Ectodermal cell (in vitro differentiated cells): ENCODE results near the gene PDK2.

Experiments
- H3K27ac ChIP-seq: 2 replicates; pipeline ENCODE4 v1.7.0; 2013; ENCODE audit warnings: mild to moderate bottlenecking, low read depth, low read length; ENCODE audit not compliant: insufficient read depth, poor library complexity, severe bottlenecking
- H3K27me3 ChIP-seq: 2 replicates; pipeline ENCODE4 v1.7.0; 2013; ENCODE audit warnings: mild to moderate bottlenecking, low read length; ENCODE audit not compliant: insufficient read depth, control insufficient read depth, poor library complexity, severe bottlenecking
- H3K36me3 ChIP-seq: one replicate; pipeline ENCODE4 v1.7.0; 2013; ENCODE audit warnings: low read length; ENCODE audit not compliant: control insufficient read depth, insufficient read depth
- H3K4me1 ChIP-seq: one replicate; pipeline ENCODE4 v1.7.0; 2013; ENCODE audit warnings: low read length; ENCODE audit not compliant: control insufficient read depth, insufficient read depth
- H3K4me3 ChIP-seq: 2 replicates; pipeline ENCODE4 v1.7.0; 2013; ENCODE audit warnings: low read depth, low read length, control low read depth; ENCODE audit not compliant: insufficient read depth
- H3K9me3 ChIP-seq: 2 replicates; pipeline ENCODE4 v1.7.0; 2013; ENCODE audit warnings: mild to moderate bottlenecking, low read length, moderate library complexity; ENCODE audit not compliant: control insufficient read depth
- WGBS, 2 experiments: methylation state at CpG; one replicate each; pipeline ENCODE4 v1.1.7; 2013; ENCODE audit warnings: missing lambda C conversion rate in 2 of 2; 5-methylcytosine and 5-hydroxymethylcytosine counted together

The PDK2 gene

GRCh38 chr17:50076591-50077235 lies 18.4 kb upstream of the PDK2 start:
- WGBS, 2 experiments, result 64 to 69% methylated on average over 39 of the region's 39 CpGs
- no peak overlapping the region for H3K27ac ChIP-seq
- no peak overlapping the region for H3K4me3 ChIP-seq
- H3K9me3 ChIP-seq, result no peaks in the 10 kb centered on the region
- H3K27me3 ChIP-seq, result peaks cover 14% of the 10 kb centered on the region
- no peaks in the 10 kb centered on the region for H3K36me3 ChIP-seq
- H3K4me1 ChIP-seq, result peaks cover 5% of the 10 kb centered on the region

DNA sequence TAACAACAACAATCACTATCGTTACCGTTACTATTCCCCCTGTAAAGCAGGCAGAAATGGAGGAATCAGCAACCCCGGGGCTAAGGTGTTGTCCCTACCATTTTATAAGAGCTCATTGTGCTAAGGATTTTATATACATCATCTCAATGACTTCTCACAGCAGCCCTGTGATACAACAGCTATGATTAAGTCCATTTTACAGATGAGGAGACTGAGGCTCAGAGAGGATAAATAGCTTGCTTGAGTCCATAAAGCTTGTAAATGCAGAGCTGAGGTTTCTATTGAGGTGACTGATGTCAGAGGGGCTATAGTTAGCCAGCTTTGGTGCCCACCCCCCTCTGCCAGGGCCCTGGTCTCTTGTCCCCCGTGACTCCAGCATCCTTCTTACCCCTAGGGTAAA lies 16.7 kb upstream of the PDK2 start:
- 92 to 93% methylated on average over 4 of the region's 4 CpGs for WGBS, 2 experiments
- H3K4me3 ChIP-seq, result no peak overlapping the region
- H3K4me1 ChIP-seq, result peaks cover 5% of the 10 kb centered on the region
- H3K36me3 ChIP-seq, result no peaks in the 10 kb centered on the region
- no peak overlapping the region for H3K27ac ChIP-seq
- no peaks in the 10 kb centered on the region for H3K9me3 ChIP-seq
- peaks cover 14% of the 10 kb centered on the region for H3K27me3 ChIP-seq

DNA sequence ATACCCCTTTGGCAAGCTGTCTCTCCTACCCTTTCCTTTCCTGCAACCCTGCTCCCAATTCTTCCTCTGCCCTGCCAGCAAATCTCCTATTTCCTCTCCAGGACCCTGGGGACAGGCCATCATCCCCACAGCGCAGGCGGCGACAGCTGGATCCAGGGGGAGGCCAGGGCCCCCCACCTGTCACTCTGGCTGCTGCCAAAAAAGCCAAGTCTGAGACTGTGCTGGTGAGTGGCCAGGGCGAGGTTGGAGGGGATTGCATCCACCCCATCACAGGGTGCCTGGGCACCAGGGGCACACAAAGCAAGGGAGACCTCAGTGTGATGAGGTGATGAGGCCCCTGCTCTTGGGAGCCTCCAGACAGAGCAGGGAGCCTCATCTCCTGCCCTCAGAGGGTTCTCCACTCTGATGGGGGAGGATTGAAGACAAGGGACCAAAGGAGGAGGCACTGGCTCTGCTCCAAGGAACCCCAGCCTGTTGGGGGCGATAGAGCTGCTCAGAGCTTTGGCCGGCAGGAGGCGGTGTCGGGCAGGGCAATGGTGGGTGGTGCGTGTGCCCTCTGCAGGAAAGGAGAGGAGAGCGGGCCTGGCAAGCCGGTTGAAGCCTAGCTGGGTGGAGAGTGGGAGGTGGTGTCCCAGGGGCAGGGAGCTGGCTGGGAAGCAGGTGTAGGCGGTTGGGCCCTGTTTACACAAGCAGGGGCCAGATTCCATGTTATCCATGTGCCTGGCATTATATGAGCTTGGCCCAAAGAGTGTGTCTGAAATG lies 15.6 kb upstream of the PDK2 start:
- no peak overlapping the region for H3K27ac ChIP-seq
- no peaks in the 10 kb centered on the region for H3K9me3 ChIP-seq
- H3K4me3 ChIP-seq, result no peak overlapping the region
- WGBS, 2 experiments, result 82 to 85% methylated on average over 12 of the region's 12 CpGs
- peaks cover 5% of the 10 kb centered on the region for H3K4me1 ChIP-seq
- no peaks in the 10 kb centered on the region for H3K36me3 ChIP-seq
- peaks cover 14% of the 10 kb centered on the region for H3K27me3 ChIP-seq

DNA sequence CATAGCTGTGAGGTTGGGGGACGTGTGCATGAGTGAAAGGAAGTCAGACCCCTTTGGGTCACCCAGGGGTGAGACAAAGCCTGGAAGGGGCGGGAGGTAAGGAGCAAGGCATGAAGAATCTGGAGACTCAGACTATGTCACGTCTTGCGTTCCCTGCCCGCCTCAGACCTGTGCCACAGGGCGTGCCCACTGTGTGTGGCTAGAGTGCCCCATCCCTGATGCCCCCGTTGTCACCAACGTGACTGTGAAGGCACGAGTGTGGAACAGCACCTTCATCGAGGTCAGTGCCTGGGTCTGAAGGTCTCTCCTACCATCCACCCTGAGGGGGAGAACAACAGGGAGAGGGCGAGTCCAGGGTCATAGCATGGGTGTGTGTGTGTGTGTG lies 15.1 kb upstream of the PDK2 start:
- Histone ChIP-seq H3K9me3 (no peaks in the 10 kb centered on the region), H3K36me3 (no peaks in the 10 kb centered on the region), H3K4me3 (no peak overlapping the region), H3K27ac (no peak overlapping the region), H3K4me1 (peaks cover 5% of the 10 kb centered on the region), H3K27me3 (peaks cover 14% of the 10 kb centered on the region)
- WGBS, 2 experiments, result 84 to 87% methylated on average over 11 of the region's 11 CpGs

GRCh38 chr17:50080827-50081226 lies 14.3 kb upstream of the PDK2 start:
- Histone ChIP-seq H3K4me1 (peaks cover 5% of the 10 kb centered on the region), H3K4me3 (no peak overlapping the region), H3K9me3 (no peaks in the 10 kb centered on the region), H3K36me3 (no peaks in the 10 kb centered on the region), H3K27ac (no peak overlapping the region), H3K27me3 (peaks cover 10% of the 10 kb centered on the region)
- WGBS, 2 experiments, result 94 to 95% methylated on average over 7 of the region's 7 CpGs

DNA sequence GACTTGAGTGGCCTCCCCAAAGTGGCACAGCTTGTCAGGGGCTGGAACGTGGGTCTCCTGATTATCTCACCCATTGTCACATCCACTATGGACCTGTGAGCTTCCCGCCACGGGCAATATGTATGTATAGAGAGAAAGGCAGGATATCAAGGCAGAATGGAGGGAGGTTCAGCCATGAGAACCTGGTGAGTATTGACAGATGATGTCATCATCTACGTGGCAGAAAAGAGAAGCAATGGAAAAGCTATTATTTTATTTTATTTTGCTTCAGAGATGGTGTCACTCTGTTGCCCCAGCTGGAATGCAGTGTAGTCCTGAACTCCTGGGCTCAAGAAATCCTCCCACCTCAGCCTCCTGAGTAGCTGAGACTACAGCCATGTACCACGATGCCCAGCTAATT lies 13.4 kb upstream of the PDK2 start:
- no peak overlapping the region for H3K4me3 ChIP-seq
- H3K9me3 ChIP-seq, result no peaks in the 10 kb centered on the region
- no peaks in the 10 kb centered on the region for H3K4me1 ChIP-seq
- peaks cover 4% of the 10 kb centered on the region for H3K27me3 ChIP-seq
- no peaks in the 10 kb centered on the region for H3K36me3 ChIP-seq
- no peak overlapping the region for H3K27ac ChIP-seq
- WGBS, 2 experiments, result 96 to 98% methylated on average over 3 to 5 of the region's 5 CpGs

DNA sequence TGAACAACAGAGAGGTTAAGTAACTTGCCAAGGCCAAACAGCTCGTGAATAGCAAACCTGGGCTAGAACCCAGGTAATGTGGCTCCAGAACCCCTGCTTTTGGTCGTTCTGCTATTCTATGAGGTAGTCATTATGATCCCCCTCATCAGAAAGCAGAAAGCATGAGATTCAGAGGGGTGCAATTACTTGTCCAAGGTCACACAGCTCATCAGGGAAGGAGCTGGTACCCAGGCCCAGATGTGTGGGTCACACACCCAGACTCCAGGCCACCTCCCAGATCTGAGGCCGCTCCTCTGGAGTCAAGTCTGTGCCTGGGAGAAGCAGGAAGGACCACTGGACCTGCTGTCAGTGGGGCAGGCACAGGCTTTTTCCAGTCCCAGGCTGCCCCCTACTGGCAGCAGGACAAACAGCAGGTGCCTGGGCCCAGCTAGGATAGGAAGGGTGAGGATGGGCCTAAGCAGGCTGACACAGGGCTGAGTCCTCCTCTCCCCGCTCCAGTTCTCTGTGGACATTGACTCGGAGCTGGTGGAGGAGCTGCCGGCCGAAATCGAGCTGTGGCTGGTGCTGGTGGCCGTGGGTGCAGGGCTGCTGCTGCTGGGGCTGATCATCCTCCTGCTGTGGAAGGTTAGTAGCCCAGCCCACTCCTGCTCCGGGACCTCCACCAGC lies 7.8 kb upstream of the PDK2 start:
- H3K36me3 ChIP-seq, result no peaks in the 10 kb centered on the region
- H3K4me3 ChIP-seq, result no peak overlapping the region
- WGBS, 2 experiments, result 53 to 55% methylated on average over 10 of the region's 10 CpGs
- no peaks in the 10 kb centered on the region for H3K9me3 ChIP-seq
- H3K27ac ChIP-seq, result no peak overlapping the region
- H3K4me1 ChIP-seq, result peaks cover 7% of the 10 kb centered on the region
- H3K27me3 ChIP-seq, result no peaks in the 10 kb centered on the region

- no peak overlapping the region for H3K4me3 ChIP-seq
- 86 to 94% methylated on average over 19 of the region's 19 CpGs for WGBS, 2 experiments
- no peaks in the 10 kb centered on the region for H3K36me3 ChIP-seq
- H3K9me3 ChIP-seq, result no peaks in the 10 kb centered on the region
- peaks cover 7% of the 10 kb centered on the region for H3K4me1 ChIP-seq
- H3K27me3 ChIP-seq, result no peaks in the 10 kb centered on the region
- no peak overlapping the region for H3K27ac ChIP-seq
Observed at GRCh38 chr17:50087912-50088405, 7.2 kb upstream of the PDK2 start.

DNA sequence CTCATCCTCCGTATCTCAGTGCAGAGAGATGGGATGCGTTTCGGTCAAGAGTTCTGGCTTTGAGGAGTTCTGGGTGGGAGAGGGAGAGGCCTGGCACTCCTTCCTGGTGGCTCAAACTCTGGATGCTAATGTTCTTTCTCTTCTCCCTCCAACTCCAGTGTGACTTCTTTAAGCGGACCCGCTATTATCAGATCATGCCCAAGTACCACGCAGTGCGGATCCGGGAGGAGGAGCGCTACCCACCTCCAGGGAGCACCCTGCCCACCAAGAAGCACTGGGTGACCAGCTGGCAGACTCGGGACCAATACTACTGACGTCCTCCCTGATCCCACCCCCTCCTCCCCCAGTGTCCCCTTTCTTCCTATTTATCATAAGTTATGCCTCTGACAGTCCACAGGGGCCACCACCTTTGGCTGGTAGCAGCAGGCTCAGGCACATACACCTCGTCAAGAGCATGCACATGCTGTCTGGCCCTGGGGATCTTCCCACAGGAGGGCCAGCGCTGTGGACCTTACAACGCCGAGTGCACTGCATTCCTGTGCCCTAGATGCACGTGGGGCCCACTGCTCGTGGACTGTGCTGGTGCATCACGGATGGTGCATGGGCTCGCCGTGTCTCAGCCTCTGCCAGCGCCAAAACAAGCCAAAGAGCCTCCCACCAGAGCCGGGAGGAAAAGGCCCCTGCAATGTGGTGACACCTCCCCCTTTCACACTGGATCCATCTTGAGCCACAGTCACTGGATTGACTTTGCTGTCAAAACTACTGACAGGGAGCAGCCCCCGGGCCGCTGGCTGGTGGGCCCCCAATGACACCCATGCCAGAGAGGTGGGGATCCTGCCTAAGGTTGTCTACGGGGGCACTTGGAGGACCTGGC lies 6.0 kb upstream of the PDK2 start:
- H3K27me3 ChIP-seq, result no peaks in the 10 kb centered on the region
- 89% methylated on average over 25 of the region's 25 CpGs for WGBS, 2 experiments
- H3K9me3 ChIP-seq, result no peaks in the 10 kb centered on the region
- no peaks in the 10 kb centered on the region for H3K36me3 ChIP-seq
- no peak overlapping the region for H3K4me3 ChIP-seq
- no peak overlapping the region for H3K27ac ChIP-seq
- H3K4me1 ChIP-seq, result peaks cover 7% of the 10 kb centered on the region
